Stomach (tissue), 9 donors: ENCODE measurements around the gene YIPF5. TPM values are rescaled to one million over a fixed set of nuclear protein-coding genes. Genes with fewer than 3 reads are reported as not detected.

Experiments
- DNase-seq, 2 donors: peaks; one replicate each; pipeline versions ENCODE4 v3.0.0 to v3.0.0-alpha.2; 2013 to 2019
- H3K27ac ChIP-seq, 5 donors: fragments of 200-600 bp in 4 of 5; sonication (generic) in 4 of 5; one replicate each; pipeline ENCODE4 v1.5.1; 2013 to 2019; ENCODE audit warnings: mild to moderate bottlenecking in 1 of 5, moderate library complexity in 1 of 5
- H3K27me3 ChIP-seq, 3 donors: fragments of 200-600 bp; sonication (generic); one replicate each; pipeline ENCODE4 v1.5.1; 2017 to 2019; ENCODE audit warnings: mixed run types in 1 of 3
- H3K36me3 ChIP-seq, 4 donors: fragments of 200-600 bp; sonication (generic); 1 replicate in 3 of 4; 2 replicates in 1 of 4; pipeline ENCODE4 v1.5.1; 2016 to 2019
- H3K4me1 ChIP-seq, 4 donors: fragments of 200-600 bp; sonication (generic); one replicate each; pipeline ENCODE4 v1.5.1; 2016 to 2019
- H3K4me3 ChIP-seq, 4 donors: fragments of 200-600 bp; sonication (generic) in 3 of 4; one replicate each; pipeline ENCODE4 v1.5.1; 2016 to 2019; ENCODE audit warnings: mild to moderate bottlenecking in 1 of 4
- H3K9me3 ChIP-seq, 4 donors: fragments of 200-600 bp; sonication (generic); one replicate each; pipeline ENCODE4 v1.5.1; 2016 to 2019
- CTCF ChIP-seq, 7 experiments: fragments of 450-650 bp in 4 of 7; fragments of 200-600 bp in 3 of 7; sonication (generic) in 3 of 7; IDR thresholded peaks; one replicate each; pipeline ENCODE4 v1.5.1; 2016 to 2019; ENCODE audit warnings: antibody characterized with exemption in 7 of 7, control low read depth in 2 of 7, mild to moderate bottlenecking in 1 of 7
- EP300 ChIP-seq: sonication (generic); formaldehyde crosslinking; IDR thresholded peaks from one replicate; pipeline ENCODE4 v1.6.1; 2017; ENCODE audit warnings: antibody characterized with exemption
- POLR2A ChIP-seq, 4 donors: fragments of 450-650 bp; IDR thresholded peaks; one replicate each; pipeline ENCODE4 v1.6.1; 2016; ENCODE audit warnings: antibody characterized with exemption in 4 of 4, control low read depth in 2 of 4, mild to moderate bottlenecking in 1 of 4, moderate library complexity in 1 of 4
- POLR2AphosphoS5 ChIP-seq, 3 donors: sonication (generic); formaldehyde crosslinking; IDR thresholded peaks; one replicate each; pipeline ENCODE4 v1.6.1; 2016; ENCODE audit warnings: antibody characterized with exemption in 3 of 3
- WGBS, 5 donors: extraction: QIAGEN DNeasy Blood & Tissue Kit in 3 of 5; methylation state at CpG; one replicate each; pipeline versions ENCODE4 v1.1.5 to v1.1.7; 2013 to 2018; 5-methylcytosine and 5-hydroxymethylcytosine counted together
- intact Hi-C: fragments of 100-400 bp; cut with DNase I; formaldehyde crosslinking; loops from one replicate; pipeline ENCODE4 v1.15.1; 2023; ENCODE audit warnings: low total_unique reads
- polyA plus RNA-seq, 3 donors: library from polyadenylated mRNA; stranded (reverse); fragments of 200-250 nt; gene quantifications; one replicate each; pipeline ENCODE4 v1.2.3, GENCODE V29; 2013
- total RNA-seq, 5 donors: library from RNA; depleted of rRNA; stranded (reverse); fragments of >200 nt; gene quantifications; one replicate each; pipeline versions ENCODE4 v1.1.0 to v1.2.3, GENCODE V29; 2014 to 2016
- donor health status: healthy with polysubstance abuse.
- donor health status: Bipolar disorder and iron deficiency.
- donor health status: healthy.

YIPF5 gene
- total and polyA plus RNA-seq, 8 donors, result 0.87 to 49.9 (median 14.0) TPM

DNA sequence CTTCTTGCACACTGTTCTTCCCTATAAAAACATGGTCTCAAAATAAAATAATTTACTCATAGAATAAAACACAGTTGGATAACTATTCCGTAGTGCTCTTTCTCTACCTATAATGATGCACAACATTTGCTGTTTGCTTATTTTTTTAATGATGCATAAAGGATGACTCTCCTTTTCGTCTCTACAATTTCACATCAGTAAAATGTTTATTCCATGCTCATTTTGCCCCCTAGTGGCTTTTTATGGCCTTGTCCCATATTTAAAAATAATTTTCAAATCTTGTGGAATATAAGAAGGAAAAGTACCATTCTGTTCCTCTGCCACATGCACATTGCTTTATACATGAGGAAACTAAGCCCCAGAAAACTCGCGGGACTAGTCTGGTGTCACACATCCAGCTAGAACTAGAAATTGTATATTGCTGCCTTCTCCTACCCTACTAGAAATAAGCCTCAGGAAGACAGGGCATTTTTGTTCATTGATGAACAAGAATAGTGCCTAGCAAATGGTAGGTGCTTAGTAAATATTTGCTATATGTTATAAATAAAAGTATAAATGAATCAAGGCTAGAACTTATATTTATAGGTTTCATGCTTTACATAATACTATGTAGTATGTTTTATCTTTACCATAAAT, 12.9 kb upstream of the YIPF5 start:
- TF ChIP-seq POLR2AphosphoS5 (IDR thresholded peaks at IDR 0.05) (no peak), EP300 (no peak), POLR2A (IDR thresholded peaks at IDR 0.05) (no peak), CTCF (IDR thresholded peaks at IDR 0.05) (peak in 4 of 7 experiments; percentile 40 to 81 (median 60))
- 14 to 24% (median 21%) methylated on average over 4 of the region's 4 CpGs for WGBS, 5 donors
- H3K9me3 ChIP-seq, result no peaks in the 10 kb centered on the region
- no peaks in the 10 kb centered on the region for H3K36me3 ChIP-seq
- H3K4me1 ChIP-seq, result peaks cover 0 to 14% (median 6%) of the 10 kb centered on the region in 4 donors
- no peak overlapping the region for H3K4me3 ChIP-seq
- no peak overlapping the region for H3K27ac ChIP-seq
- peak in 1 of 2 donors; percentile 60 for DNase-seq
- H3K27me3 ChIP-seq, result no peaks in the 10 kb centered on the region
- intact Hi-C loops, result no loop called here

DNA sequence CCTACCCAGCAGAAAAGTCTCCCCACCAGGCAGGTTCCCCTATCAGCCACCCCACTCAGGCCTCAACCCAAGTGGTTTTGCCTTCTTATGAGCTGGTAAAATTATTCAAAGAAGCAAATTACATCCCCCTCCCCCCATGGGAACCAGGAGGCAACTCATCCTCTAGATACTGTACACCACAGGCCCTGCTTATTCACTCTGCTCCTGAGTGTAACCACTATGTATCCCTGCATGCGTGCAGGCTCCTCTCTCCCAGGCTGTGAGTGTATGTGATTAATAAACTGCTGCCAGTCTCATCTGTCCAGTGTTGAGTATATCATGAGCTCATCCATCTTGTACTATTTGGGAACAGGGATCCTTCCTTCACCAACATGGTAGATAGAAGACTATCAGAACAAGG, 8.8 kb upstream of the YIPF5 start:
- 79 to 100% (median 96%) methylated on average over 1 of the region's 1 CpG for WGBS, 5 donors
- TF ChIP-seq EP300 (no peak), POLR2A (IDR thresholded peaks at IDR 0.05) (no peak), POLR2AphosphoS5 (IDR thresholded peaks at IDR 0.05) (no peak), CTCF (IDR thresholded peaks at IDR 0.05) (no peak)
- DNase-seq, result no peak
- Histone ChIP-seq H3K27me3 (no peaks in the 10 kb centered on the region), H3K27ac (no peak overlapping the region), H3K36me3 (no peaks in the 10 kb centered on the region), H3K4me1 (no peaks in the 10 kb centered on the region), H3K4me3 (no peak overlapping the region), H3K9me3 (no peaks in the 10 kb centered on the region)
- intact Hi-C loops, result no loop called here

DNA sequence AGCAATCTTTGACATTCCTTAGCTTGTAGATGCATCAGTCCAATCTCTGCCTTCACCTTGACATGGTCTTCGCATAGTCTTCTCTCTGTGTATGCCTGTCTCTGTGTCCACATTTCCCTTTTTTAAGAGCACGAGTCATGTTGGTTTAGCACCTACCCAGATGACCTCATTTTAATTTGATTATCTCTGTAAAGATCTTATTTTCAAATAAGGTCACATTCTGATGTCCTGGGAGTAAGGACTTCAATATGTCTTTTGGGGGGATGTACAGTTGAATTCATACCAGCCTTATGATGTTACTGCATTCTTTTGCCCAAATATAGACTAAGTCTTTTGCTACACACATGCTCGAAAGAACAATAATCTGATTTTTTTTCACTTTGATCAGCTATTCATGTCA, 7.1 kb upstream of the YIPF5 start:
- intact Hi-C loops, result no loop called here
- TF ChIP-seq POLR2A (IDR thresholded peaks at IDR 0.05), result no peak
- TF ChIP-seq POLR2AphosphoS5 (IDR thresholded peaks at IDR 0.05), result no peak
- TF ChIP-seq CTCF (IDR thresholded peaks at IDR 0.05), result no peak
- TF ChIP-seq EP300, result no peak
- Histone ChIP-seq H3K9me3 (no peaks in the 10 kb centered on the region), H3K27ac (no peak overlapping the region), H3K4me3 (no peak overlapping the region), H3K36me3 (no peaks in the 10 kb centered on the region), H3K27me3 (no peaks in the 10 kb centered on the region), H3K4me1 (no peaks in the 10 kb centered on the region)
- WGBS, 5 donors, result 68 to 76% (median 75%) methylated on average over 3 of the region's 3 CpGs
- no peak for DNase-seq

DNA sequence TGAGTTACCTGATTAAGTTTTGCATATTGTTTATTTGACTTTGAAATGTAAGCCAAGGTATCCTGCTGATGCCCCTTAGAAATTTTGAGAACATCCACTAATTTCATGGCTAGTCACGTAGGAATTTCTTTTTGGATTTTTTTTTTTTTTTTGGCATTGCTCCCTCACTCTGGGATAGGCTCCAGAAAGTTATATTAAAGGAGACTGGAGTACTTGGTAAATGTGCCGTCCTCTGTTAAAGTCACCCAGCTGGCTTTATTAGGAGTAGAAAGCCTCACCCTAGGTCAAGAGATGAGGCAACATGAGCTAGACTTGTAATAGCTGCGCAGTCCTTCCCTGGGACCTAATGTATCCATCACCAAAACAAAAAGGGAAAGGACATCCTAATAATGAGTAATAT, 3.3 kb upstream of the YIPF5 start:
- intact Hi-C loops, result no loop called here
- TF ChIP-seq POLR2AphosphoS5 (IDR thresholded peaks at IDR 0.05), result no peak
- TF ChIP-seq POLR2A (IDR thresholded peaks at IDR 0.05), result no peak
- no peak for TF ChIP-seq EP300
- no peak for TF ChIP-seq CTCF (IDR thresholded peaks at IDR 0.05)

More for the DNA sequence above, 3.3 kb upstream of the YIPF5 start:
- no peak for DNase-seq
- H3K9me3 ChIP-seq, result no peaks in the 10 kb centered on the region
- WGBS, 5 donors, result 39 to 52% (median 47%) methylated on average over 3 of the region's 3 CpGs
- H3K4me3 ChIP-seq, result no peak overlapping the region
- H3K36me3 ChIP-seq, result peaks cover 0 to under 1% (median 0%) of the 10 kb centered on the region in 4 donors
- H3K27me3 ChIP-seq, result no peaks in the 10 kb centered on the region
- H3K4me1 ChIP-seq, result peaks cover 10 to 16% (median 14%) of the 10 kb centered on the region in 4 donors
- no peak overlapping the region for H3K27ac ChIP-seq
